LNCaP clone FGC (cell line): ENCODE data around the gene TAAR9.

Experiments used
- DNase-seq: peaks from one replicate; pipeline ENCODE4 v3.0.0-alpha.2; 2011; ENCODE audit warnings: low read depth
- H3K4me3 ChIP-seq: 2 replicates; pipeline ENCODE4 v1.5.1; 2011; ENCODE audit warnings: mild to moderate bottlenecking, low read depth, low read length, control low read depth
- TF ChIP-seq, protein P1 (sequence below): IDR thresholded peaks from 2 replicates; pipeline ENCODE4 v1.5.1; 2012; ENCODE audit warnings: mild to moderate bottlenecking; ENCODE audit not compliant: control insufficient read depth, insufficient read depth; ENCODE audit errors: extremely low read depth

Gene TAAR9

DNA sequence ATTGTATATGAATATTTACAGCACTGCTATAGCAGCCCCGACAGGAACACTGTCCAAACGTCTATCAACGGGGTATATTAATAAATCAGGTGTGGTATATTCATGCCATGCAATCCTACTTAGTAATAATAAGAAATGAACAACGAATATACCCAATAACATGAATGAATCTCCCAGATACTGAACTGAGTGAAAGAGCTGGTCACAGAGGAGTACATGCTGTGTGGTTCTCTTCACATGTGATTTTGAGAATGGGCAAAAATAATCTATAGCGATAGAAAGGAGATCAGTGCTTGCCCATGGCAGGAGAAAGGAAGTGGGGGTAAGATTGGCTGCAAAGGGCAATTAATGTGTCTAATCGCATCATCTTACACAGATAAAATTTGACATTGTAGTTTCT lies 28.3 kb downstream of the TAAR9 start:
- no peak for DNase-seq
- TF ChIP-seq, protein P1, sequence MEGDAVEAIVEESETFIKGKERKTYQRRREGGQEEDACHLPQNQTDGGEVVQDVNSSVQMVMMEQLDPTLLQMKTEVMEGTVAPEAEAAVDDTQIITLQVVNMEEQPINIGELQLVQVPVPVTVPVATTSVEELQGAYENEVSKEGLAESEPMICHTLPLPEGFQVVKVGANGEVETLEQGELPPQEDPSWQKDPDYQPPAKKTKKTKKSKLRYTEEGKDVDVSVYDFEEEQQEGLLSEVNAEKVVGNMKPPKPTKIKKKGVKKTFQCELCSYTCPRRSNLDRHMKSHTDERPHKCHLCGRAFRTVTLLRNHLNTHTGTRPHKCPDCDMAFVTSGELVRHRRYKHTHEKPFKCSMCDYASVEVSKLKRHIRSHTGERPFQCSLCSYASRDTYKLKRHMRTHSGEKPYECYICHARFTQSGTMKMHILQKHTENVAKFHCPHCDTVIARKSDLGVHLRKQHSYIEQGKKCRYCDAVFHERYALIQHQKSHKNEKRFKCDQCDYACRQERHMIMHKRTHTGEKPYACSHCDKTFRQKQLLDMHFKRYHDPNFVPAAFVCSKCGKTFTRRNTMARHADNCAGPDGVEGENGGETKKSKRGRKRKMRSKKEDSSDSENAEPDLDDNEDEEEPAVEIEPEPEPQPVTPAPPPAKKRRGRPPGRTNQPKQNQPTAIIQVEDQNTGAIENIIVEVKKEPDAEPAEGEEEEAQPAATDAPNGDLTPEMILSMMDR = no peak
- no peak overlapping the region for H3K4me3 ChIP-seq

DNA sequence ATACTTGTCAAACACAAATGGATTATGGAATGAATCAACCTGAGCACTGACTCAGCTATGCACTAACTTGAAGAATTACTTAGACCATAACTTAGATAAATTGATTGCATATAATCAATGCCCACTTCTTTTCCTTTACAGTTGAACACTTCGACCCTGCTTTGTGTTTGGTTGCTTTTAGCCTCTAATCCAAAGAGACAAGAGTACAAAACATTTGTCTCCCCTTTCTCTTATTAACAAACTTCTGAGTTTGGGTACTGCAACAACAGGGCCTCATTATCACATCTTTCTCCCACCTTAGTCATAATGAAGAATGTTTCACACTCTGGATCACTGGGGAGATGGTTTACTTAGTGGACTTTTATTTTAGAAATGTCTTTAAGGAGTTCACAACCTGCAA lies 29.5 kb downstream of the TAAR9 start:
- no peak for DNase-seq
- H3K4me3 ChIP-seq = no peak overlapping the region
- TF ChIP-seq, protein P1 = no peak

DNA sequence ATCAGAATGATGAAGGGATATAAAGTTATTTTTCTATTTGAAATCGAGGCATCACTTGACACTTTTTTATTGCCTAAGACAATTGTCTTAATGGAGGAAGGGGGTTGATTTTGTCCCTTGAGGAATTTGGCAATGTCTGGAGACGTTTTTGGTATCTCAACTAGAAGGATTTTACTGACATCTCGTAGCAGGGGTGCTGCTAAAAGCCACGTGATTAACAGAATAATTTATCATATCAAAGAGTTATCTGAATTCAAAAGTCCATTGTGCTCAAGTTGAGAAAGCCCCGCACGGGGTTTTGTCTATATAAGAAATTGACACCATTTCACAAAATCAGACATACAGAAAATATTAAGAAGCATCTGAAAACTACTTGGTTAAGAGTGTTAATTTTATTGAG lies 30.5 kb downstream of the TAAR9 start:
- no peak for DNase-seq
- TF ChIP-seq, protein P1 = no peak
- H3K4me3 ChIP-seq = no peak overlapping the region

DNA sequence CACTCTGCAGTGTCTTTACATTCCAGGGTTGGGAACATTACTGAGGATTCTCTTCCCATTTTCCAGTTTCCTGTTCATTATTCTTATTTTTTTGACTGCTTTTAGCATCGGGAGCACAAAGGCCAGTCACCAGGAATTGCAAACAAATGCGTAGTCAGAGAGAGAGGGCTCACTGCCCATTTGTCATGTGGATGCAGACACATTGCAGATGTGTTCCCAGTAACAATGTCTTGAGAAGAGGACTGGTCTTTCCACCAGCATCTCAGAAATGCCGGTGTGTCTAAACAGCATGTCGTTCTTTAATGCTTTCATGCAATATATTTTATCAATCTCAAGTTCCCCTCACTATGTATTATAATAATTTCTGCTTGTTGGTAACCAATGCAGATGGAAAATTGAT lies 31.1 kb downstream of the TAAR9 start:
- DNase-seq = no peak
- H3K4me3 ChIP-seq = no peak overlapping the region
- TF ChIP-seq, protein P1 = no peak

DNA sequence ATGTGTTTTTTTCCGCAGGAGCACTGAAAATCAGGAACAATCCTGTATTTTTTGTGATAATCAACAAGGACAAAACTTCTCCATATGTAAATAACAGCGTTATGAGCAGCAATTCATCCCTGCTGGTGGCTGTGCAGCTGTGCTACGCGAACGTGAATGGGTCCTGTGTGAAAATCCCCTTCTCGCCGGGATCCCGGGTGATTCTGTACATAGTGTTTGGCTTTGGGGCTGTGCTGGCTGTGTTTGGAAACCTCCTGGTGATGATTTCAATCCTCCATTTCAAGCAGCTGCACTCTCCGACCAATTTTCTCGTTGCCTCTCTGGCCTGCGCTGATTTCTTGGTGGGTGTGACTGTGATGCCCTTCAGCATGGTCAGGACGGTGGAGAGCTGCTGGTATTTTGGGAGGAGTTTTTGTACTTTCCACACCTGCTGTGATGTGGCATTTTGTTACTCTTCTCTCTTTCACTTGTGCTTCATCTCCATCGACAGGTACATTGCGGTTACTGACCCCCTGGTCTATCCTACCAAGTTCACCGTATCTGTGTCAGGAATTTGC lies 32.2 kb downstream of the TAAR9 start, which contains the start of gene TAAR6:
Gene TAAR6, plus strand, starts transcription at position 102 of the 557 bp plus-strand sequence. Its CDS starts 0 bp downstream, at position 102.
- no peak for DNase-seq
- H3K4me3 ChIP-seq = no peak within 1 kb of the TSS
- TF ChIP-seq, protein P1 = no peak

DNA sequence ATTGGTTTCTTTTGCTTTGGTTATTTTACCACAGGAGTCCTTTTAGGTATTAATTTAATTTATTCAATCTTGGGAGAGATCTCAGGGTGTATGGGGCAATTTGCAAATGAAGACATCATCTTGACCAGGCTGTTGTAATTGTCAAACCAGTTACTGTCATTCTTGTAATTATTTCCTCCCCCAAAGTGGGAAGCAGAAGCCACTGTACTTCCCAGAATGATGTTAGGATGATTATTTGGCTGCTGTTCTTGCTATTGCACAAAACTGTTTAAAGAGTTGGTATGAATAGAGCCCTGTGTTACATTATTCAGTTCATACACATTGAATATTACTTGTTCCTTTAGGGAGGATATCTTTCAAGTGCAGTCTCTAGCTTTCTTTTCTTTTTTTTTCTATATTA lies 33.7 kb downstream of the TAAR9 start:
- DNase-seq = no peak
- no peak overlapping the region for H3K4me3 ChIP-seq
- TF ChIP-seq, protein P1 = no peak

DNA sequence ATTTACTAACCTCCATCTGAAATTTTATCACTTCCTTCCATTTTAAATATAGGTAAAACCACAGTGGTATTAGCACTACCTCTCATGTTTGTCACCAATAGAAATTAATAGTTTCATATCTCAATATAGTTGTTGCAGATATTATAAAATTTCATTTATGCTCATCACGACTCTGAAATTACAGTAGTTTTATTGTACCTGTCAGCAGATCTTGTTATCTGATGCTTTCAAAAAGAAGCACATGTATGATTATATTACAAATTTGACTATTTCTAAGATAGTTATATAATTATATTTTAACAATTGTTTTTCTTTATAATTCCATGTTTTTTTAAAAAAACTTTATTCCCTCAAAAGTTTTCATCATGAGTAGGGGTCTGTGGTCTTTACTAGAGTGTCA lies 46.6 kb downstream of the TAAR9 start:
- no peak overlapping the region for H3K4me3 ChIP-seq
- TF ChIP-seq, protein P1 = no peak
- DNase-seq = no peak
